Left renal cortex interstitium (tissue), 4 donors: ENCODE results near the gene CPA3. TPM values are rescaled to one million over a fixed set of nuclear protein-coding genes. Genes with fewer than 3 reads are reported as not detected.

Source experiments
- DNase-seq, 4 donors: peaks; one replicate each; pipeline ENCODE4 v3.0.0-alpha.2; 2013; ENCODE audit warnings: low read depth in 4 of 4, low spot score in 2 of 4, missing footprints in 1 of 4
- polyA plus RNA-seq, 4 donors: library from polyadenylated mRNA; unstranded; fragments of 120-200 nt; gene quantifications; one replicate each; pipeline ENCODE4 v1.2.1, GENCODE V29; 2013; ENCODE audit not compliant: insufficient read length in 4 of 4

The CPA3 gene
- polyA plus RNA-seq, 4 donors = 0.19 to 0.64 (median 0.46) TPM

- DNase-seq = no peak
Measured at GRCh38 chr3:148856384-148856783, 8.7 kb upstream of the CPA3 start.

- DNase-seq = no peak
Measured at GRCh38 chr3:148857316-148857715, 7.8 kb upstream of the CPA3 start.

DNA sequence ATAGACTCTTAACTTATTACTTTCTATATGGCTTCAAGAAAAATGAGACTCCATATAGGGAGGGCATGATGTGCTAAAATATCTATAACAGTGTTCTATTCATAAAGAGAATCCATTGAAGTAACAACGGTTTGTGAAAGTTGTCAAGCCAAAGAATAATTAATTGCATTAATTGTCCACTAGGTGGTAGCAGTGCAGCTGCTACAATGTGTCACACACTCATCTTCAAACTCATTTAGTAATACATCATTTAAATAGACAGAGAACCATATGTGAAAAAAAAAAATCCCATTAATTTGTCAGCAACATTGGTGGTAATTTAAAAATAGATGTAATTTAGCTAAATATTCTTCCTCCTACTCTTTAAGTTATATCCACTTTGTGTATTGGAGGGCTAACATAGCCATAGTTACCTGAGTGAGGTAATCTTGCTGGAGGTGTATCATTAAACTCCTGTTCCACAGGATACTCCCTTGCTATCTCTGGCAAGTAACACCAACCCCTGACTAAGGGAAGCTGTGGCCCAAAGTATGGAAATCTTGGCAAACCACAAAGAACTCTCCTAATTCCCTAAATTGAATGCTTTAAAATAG is 3.7 kb upstream of the CPA3 start:
- peak in 1 of 4 donors; percentile 16 for DNase-seq

- no peak for DNase-seq
Measured at GRCh38 chr3:148863297-148863696, 1.8 kb upstream of the CPA3 start.

GRCh38 chr3:148863814-148864213 is 1.3 kb upstream of the CPA3 start:
- no peak for DNase-seq

GRCh38 chr3:148866261-148866660 is 1.2 kb downstream of the CPA3 start:
- DNase-seq = no peak

- DNase-seq = no peak
Measured at GRCh38 chr3:148873270-148873927, 8.3 kb downstream of the CPA3 start.

- no peak for DNase-seq
Measured at GRCh38 chr3:148873977-148874376, 8.9 kb downstream of the CPA3 start.

- DNase-seq = no peak
Measured at GRCh38 chr3:148878095-148878494, 13.0 kb downstream of the CPA3 start.

- no peak for DNase-seq
Measured at GRCh38 chr3:148879256-148879655, 14.2 kb downstream of the CPA3 start.

GRCh38 chr3:148880681-148881080 is 15.6 kb downstream of the CPA3 start:
- no peak for DNase-seq

- DNase-seq = no peak
Measured at GRCh38 chr3:148881286-148881685, 16.2 kb downstream of the CPA3 start.

GRCh38 chr3:148882288-148882687 is 17.2 kb downstream of the CPA3 start:
- DNase-seq = no peak

- DNase-seq = no peak
Measured at GRCh38 chr3:148883163-148883562, 18.1 kb downstream of the CPA3 start.

DNA sequence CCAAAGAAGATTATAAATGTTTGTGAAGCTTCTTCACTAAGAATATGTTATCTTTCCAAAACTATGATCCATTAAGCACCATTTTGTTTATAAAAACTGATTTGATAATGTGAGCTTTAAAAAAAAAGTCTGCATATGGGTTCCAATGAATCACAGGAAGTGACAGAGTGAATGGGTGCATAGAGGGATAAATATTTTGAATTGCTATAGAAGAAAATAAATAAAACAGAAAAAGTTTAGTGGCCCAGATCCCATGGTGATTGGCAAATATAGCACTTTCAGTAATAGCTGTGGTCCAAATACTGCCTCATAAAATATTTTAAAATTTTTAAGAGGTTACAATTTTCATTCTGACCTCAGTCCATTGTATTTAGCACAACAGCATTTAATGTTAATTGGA is 19.2 kb downstream of the CPA3 start:
- no peak for DNase-seq

DNA sequence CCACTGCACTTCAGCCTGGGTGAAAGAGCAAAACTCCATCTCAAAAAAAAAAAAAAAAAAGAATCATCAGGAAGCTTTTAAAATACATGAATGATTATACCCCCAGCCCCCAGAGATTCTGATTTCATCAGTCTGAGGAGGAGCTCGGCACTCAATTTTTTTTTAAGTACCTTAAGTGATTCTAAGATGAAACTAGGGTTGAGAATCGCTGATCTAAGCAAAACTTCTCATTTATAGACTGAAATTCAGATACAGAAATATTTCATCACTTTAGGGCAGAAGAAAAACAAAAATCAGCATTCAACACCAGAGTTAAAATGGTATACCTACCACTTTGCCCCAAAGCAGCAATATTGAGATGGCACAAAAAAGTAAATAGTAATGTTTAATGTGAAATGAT is 24.7 kb downstream of the CPA3 start:
- no peak for DNase-seq

DNA sequence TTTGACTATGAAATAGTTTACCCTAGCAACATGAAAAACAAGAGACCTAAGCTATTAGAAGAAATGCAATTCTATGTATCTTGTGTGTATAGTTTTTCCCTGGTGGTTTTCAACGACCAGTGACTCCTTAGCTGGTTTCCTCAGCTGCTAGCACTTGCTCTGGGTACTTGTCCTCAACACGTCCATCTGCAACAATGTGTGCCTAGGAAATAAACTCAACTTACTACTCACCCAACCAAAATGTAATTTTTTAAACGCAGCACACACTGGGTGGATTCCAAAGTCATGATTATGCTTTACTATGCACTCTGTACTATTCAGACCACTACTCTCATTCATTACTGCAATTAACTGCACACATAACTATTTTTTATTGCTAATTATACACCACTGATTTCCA is 31.0 kb downstream of the CPA3 start:
- DNase-seq = no peak

DNA sequence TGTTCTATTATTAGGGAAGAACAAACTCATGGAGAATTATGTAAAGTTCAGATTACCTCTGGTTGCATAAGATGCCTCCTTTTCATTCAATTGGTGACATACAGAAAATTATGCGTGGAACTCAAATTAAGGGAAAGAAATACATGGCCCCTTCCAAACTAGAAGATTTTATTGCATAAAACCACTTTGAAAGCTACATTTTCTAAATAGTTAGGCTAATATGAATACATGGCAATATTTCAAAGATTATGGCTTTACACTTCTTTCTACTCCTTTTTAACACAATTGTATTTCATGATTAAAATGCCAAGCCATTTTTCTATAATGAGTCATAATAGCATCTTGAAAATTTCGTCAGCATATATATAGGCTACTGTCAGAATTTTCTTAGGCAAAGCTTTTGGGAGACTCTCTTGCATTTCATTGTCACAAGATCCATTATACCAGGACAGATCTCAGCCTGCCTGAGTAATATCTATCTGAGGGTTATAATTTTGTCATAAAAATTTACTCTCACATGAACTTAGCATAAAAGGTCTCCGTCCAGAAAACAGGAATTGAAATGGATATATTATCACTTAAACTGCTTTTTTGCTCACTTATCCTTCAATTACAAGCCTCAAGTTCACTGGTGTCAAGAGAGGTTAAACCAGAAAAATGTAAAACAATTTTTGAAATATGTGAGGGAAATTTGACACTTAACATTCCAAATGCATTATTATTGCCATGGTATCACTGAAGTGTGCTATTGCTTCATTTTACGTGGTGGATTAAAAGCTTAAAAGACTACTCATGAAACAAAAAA is 37.1 kb downstream of the CPA3 start:
- DNase-seq = no peak

- no peak for DNase-seq
Measured at GRCh38 chr3:148903022-148903442, 37.9 kb downstream of the CPA3 start.

DNA sequence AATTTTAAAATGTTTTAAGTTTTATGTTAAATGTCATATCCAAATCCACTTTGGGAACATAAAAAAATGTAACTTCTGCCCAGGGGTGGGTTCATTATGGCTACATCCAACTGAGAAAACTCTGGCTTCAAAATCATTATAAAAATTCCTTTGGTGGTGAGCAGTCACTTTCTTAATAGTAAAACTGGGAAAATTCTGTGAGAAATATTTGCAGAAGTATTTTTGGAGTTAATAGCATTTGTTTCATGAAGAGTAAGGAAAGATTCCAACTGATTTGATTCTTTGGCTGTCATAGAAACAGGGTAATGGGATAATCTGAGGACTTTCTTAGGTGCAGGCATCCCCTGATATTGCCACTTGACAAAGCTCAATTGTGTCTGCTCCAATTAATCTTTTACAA is 38.8 kb downstream of the CPA3 start:
- DNase-seq = no peak

GRCh38 chr3:148906667-148907066 is 41.6 kb downstream of the CPA3 start:
- no peak for DNase-seq

- no peak for DNase-seq
Measured at GRCh38 chr3:148911173-148911572, 46.1 kb downstream of the CPA3 start.
